ENCODE data around the gene EYA2.

- TF ChIP-seq PATZ1 (CRISPR knock-in tag; IDR thresholded peaks at IDR 0.05; ENCODE audit: borderline replicate concordance) = no peak
- TF ChIP-seq TCF4 (CRISPR knock-in tag; IDR thresholded peaks at IDR 0.05; ENCODE audit: borderline replicate concordance) = no peak
- no peak for TF ChIP-seq ZFP30 (CRISPR knock-in tag; IDR thresholded peaks at IDR 0.05)
- TF ChIP-seq ISL1 (CRISPR knock-in tag; IDR thresholded peaks at IDR 0.05) = no peak
- no peak for TF ChIP-seq PPARA (CRISPR knock-in tag; IDR thresholded peaks at IDR 0.05; ENCODE audit: borderline replicate concordance)
- TF ChIP-seq ESRRG (CRISPR knock-in tag; IDR thresholded peaks at IDR 0.05) = no peak
- TF ChIP-seq ZFP3 (CRISPR knock-in tag; IDR thresholded peaks at IDR 0.05) = no peak
- no peak for TF ChIP-seq TOX (CRISPR knock-in tag; IDR thresholded peaks at IDR 0.05; ENCODE audit: borderline replicate concordance)
- TF ChIP-seq SNAI2 (CRISPR knock-in tag; IDR thresholded peaks at IDR 0.05) = no peak
- no peak for TF ChIP-seq RARB (CRISPR knock-in tag; IDR thresholded peaks at IDR 0.05)
- no peak for TF ChIP-seq CSRNP3 (CRISPR knock-in tag; IDR thresholded peaks at IDR 0.05)
- no peak for TF ChIP-seq TSHZ2 (CRISPR knock-in tag; IDR thresholded peaks at IDR 0.05)
- TF ChIP-seq ARNTL (CRISPR knock-in tag; IDR thresholded peaks at IDR 0.05; ENCODE audit: borderline replicate concordance, low read depth) = no peak
Observed at GRCh38 chr20:46903256-46903655, 8.6 kb downstream of the EYA2 start.

Measured in SK-N-SH treated with all-trans-retinoic acid at 6 μM for 48 hours (cell line).